Measurements from ENCODE around the gene FAM210B.
"Not testable (repeated sequence)": the region's sequence is repeated elsewhere in the genome, so short reads cannot be mapped to it uniquely, and the experiment has no call there.

Gene FAM210B

DNA sequence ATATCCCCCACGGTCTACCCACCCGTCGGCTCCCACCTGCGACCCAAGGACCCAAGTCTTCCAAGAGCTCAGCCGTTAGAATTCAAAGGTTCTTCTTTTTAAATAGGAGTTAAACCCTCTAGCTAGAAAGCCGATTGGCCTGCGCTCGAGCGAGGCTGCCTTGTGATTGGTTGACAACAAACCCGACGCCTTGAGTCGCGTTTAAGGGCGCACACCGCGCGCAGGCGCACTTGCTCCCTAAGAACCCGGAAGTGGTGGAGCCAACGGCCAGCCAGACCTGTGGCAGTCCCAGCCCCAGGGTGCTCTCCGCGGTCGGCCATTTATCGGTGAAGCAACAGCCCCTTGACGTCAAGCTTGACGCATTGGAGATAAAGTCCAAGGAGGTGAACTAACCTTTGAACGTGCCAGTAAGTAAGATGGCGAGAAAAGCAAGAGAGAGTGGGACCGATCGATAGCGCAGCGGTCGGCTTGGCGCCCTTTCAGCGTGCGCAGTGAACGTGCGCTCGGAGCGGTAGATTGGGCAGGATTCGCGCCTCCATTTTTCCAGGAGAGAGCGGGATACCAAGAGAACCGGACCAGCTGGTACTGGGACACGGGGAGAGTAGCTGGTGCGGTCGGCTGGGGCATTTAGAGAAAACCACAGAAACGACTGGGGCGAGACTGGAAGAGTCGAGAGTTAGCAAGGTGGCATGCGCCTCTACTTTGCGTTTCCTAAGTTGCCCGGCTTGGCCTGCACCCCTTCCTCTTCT is 33.5 kb downstream of the FAM210B start, which contains the start of the genes AURKA and CSTF1:
Gene AURKA, minus strand, starts transcription at position 84 of the 749 bp plus-strand sequence. CDS start 4,018 bp downstream, outside the sequence.
Gene CSTF1, plus strand, starts transcription at position 514 of the 749 bp plus-strand sequence. CDS start 2,908 bp downstream, outside the sequence.
- peak within 1 kb of the TSS; percentile 95 for H3K4me3 ChIP-seq (ENCODE audit: low read depth, low read length)
- TF ChIP-seq CTCF (IDR thresholded peaks at IDR 0.05; ENCODE audit: low read depth, low read length), result no peak

DNA sequence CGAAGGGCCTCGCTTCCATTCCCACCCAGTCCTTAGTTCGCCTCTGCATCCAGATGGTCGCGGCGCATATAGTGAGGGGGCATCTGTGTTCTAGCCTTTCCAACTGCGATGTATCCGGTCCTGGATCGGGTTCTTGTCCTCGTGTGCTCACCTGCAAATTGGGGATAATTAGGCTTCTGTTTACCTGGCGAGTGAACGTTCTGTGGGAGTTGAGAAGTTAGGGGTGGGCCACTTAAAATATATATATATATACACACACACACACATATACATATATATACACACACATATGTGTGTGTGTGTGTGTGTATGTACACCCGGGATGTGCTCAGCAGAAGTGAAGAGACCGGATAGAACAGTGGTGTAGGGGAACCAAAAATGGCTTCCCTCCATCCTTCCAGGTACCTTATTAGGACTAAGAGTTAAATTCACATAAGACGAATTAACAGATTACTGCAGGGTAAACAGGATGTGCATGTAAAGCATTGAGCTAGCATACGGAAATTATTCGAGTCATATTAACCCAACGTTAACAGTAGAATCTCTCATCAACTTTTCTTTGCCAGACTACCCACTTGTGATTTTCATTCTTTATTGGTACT is 34.2 kb downstream of the FAM210B start:
- TF ChIP-seq CTCF (IDR thresholded peaks at IDR 0.05; ENCODE audit: low read depth, low read length), result no peak
- H3K4me3 ChIP-seq (ENCODE audit: low read depth, low read length), result peak overlapping the region; percentile 95

DNA sequence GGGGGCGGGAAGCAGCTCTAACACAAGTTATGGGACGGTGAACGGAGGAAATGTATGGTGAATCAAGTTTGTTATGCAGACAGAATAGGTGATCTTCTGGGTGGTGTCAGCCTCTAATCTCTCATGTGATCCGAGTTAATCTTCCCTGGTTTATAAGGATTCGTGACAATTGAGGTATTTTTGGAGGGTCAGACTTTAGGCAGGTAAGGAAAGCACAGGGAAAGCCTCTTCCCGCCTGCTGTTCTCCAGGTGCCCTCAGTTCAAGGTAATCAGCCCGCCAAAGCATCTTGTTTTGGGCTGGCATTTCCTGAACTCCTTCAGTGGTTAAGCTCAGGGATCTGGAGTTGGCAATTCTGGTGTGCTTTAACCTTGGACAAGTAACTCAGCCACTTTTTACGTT is 34.9 kb downstream of the FAM210B start:
- no peak for TF ChIP-seq CTCF (IDR thresholded peaks at IDR 0.05; ENCODE audit: low read depth, low read length)
- peak overlapping the region; percentile 95 for H3K4me3 ChIP-seq (ENCODE audit: low read depth, low read length)

DNA sequence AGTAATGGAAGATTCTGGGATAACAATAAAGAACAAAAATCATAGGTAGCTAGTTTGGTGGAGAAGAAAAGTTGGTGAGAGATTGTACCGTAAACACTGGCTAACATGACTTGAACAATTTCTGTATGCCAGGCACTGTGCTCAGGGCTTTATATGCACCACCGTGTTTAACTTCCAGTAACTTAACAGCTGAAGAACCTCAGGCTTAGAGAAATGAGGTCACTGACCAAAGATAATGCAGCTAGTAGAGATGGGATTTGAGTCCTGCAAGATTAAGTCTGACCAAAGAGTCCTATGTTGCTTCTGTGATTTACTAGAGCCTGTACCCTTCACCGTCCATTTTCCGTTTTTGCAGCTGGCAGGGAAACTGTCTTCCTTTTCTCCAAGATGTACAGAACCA is 36.4 kb downstream of the FAM210B start:
- TF ChIP-seq CTCF (IDR thresholded peaks at IDR 0.05; ENCODE audit: low read depth, low read length), result no peak
- H3K4me3 ChIP-seq (ENCODE audit: low read depth, low read length), result no peak overlapping the region

DNA sequence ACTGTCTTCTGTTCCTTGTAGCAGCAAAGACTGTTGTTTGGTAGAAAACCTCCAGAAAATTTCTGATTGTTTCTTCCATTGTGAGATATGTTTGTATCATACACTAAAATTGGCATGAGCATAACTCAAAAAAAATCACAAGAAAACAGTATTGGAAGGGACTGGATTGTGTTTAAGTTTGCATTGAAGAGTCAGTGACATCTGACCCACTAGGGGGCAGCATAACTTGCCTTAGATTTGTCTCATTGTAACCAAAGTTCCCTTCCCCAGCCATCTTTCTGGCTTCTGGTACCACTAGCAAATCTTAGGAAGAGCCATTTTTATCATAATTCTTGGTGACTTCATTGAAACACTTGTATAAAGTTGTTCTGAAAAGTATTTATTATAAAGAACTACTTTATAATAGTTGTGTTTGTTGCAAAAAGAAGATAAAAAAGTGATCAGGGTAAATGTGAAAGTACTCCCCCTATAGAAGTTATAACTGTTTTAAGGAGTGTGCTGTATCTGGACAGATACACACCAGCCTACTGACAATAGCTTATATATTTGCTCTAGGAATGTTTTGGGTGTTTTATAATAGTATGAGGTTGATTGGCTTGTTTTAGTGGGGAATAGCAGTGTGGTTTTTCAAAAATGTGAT is 41.3 kb downstream of the FAM210B start:
- peak; percentile 46; the same call in 1 of the 2 replicates for TF ChIP-seq CTCF (IDR thresholded peaks at IDR 0.05; ENCODE audit: low read depth, low read length)
- H3K4me3 ChIP-seq (ENCODE audit: low read depth, low read length), result no peak overlapping the region

- no peak overlapping the region for H3K4me3 ChIP-seq (ENCODE audit: low read depth, low read length)
- no peak for TF ChIP-seq CTCF (IDR thresholded peaks at IDR 0.05; ENCODE audit: low read depth, low read length)
Measured at GRCh38 chr20:56403465-56403864, 44.7 kb downstream of the FAM210B start.

DNA sequence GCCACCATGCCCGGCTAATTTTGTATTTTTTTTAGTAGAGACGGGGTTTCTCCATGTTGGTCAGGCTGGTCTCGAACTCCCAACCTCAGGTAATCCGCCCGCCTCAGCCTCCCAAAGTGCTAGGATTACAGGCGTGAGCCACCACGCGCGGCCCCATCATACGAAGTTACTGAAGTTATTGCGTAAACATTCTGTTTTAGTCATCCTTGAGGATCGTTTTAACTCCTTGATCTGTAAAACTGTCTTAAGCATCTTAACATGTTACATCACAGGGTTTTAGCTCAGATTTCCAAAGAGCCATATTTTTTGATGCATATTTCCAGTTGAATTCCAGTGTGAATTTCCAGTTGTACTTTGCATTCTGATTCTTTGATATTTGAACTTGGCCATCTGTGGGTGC is 46.6 kb downstream of the FAM210B start:
- H3K4me3 ChIP-seq (ENCODE audit: low read depth, low read length), result not testable (repeated sequence)

Measured in WI38 (cell line).